HCT116 (cell line): Measurements from ENCODE around the gene HK1.

ENCODE experiments used
- CTCF ChIP-seq, 3 experiments: fragments of 200-600 bp in 1 of 3; sonication (generic) in 1 of 3; IDR thresholded peaks in 2 of 3; conservative IDR thresholded peaks in 1 of 3; 2 replicates each; pipeline ENCODE4 v1.5.1; 2012 to 2017; ENCODE audit warnings: low read depth in 2 of 3, low read length in 2 of 3, antibody characterized with exemption in 1 of 3, borderline replicate concordance in 1 of 3, control low read depth in 1 of 3, mild to moderate bottlenecking in 1 of 3, mixed read lengths in 1 of 3, mixed run types in 1 of 3, moderate library complexity in 1 of 3; ENCODE audit not compliant: insufficient read depth in 1 of 3
- EZH2 ChIP-seq: fragments of 200-600 bp; sonication (generic); IDR thresholded peaks from 2 replicates; pipeline ENCODE4 v1.6.1; 2017; ENCODE audit warnings: antibody characterized with exemption, mixed run types
- POLR2A ChIP-seq: IDR thresholded peaks from 2 replicates; pipeline ENCODE4 v1.7.0; 2011; ENCODE audit warnings: borderline replicate concordance; ENCODE audit not compliant: insufficient read depth, insufficient read length; ENCODE audit errors: extremely low read depth
- POLR2AphosphoS5 ChIP-seq: IDR thresholded peaks from 2 replicates; pipeline ENCODE4 v1.6.1; 2011; ENCODE audit warnings: mild to moderate bottlenecking, low read depth, low read length, moderate library complexity
- SIN3A ChIP-seq: IDR thresholded peaks from 2 replicates; pipeline ENCODE4 v1.6.1; 2012; ENCODE audit warnings: low read depth
- SP1 ChIP-seq: IDR thresholded peaks from 2 replicates; pipeline ENCODE4 v1.6.1; 2012; ENCODE audit warnings: low read depth
- YY1 ChIP-seq: IDR thresholded peaks from 2 replicates; pipeline ENCODE4 v1.6.1; 2011; ENCODE audit warnings: low read length, low read depth, moderate library complexity, mild to moderate bottlenecking; ENCODE audit not compliant: insufficient replicate concordance; ENCODE audit errors: extremely low read depth

GRCh38 chr10:69400936-69401335 lies 122.6 kb downstream of the HK1 start:
- no peak for TF ChIP-seq EZH2
- no peak for TF ChIP-seq POLR2A
- no peak for TF ChIP-seq CTCF (IDR thresholded peaks at IDR 0.05 in 2 of 3, conservative IDR thresholded peaks at IDR 0.05 in 1 of 3; ENCODE audit: borderline replicate concordance in 1 of 3, insufficient read depth in 1 of 3, low read depth in 2 of 3, low read length in 2 of 3)
- no peak for TF ChIP-seq YY1
- no peak for TF ChIP-seq SIN3A
- TF ChIP-seq SP1 = no peak
- TF ChIP-seq POLR2AphosphoS5 = no peak
